Hindlimb muscle (tissue), 1 donor: Measurements from ENCODE around the gene MTMR3. TPM values are rescaled to one million over a fixed set of nuclear protein-coding genes. Genes with fewer than 3 reads are reported as not detected.
"Not testable (repeated sequence)": the region's sequence is repeated elsewhere in the genome, so short reads cannot be mapped to it uniquely, and the experiment has no call there.

Experiments used
- DNase-seq: peaks from one replicate; pipeline ENCODE4 v3.0.0-alpha.2; 2013
- polyA plus RNA-seq: library from polyadenylated mRNA; unstranded; fragments of 120-200 nt; gene quantifications from one replicate; pipeline ENCODE4 v1.2.1, GENCODE V29; 2013; ENCODE audit not compliant: insufficient read length

The MTMR3 gene
- polyA plus RNA-seq, 1 donor, result 33.9 TPM

DNA sequence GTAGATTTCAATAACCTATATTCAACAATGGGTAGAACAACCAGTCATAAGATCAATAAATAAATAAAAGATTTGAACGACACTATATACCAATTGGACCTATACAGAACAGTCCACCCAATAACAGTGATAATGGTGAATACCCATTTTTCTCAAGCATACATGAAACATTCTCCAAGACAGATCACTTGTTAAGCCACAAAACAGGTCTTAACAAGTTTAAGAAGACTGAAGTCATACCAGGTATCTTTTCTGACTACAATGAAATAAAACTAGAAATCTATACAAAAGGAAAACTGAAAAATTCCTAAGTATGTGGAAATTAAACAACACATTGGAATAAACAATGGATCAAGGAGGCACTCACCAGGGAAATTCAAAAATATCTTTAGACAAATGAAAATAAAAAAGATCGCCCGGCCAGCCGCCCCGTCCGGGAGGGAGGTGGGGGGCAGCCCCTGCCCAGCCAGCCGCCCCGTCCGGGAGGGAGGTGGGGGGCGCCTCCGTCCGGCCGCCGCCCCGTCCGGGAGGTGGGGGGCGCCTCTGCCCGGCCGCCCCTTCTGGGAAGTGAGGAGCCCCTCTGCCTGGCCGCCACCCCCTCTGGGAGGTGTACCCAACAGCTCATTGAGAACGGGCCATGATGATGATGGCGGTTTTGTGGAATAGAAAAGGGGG, 176.5 kb downstream of the MTMR3 start:
- not testable (repeated sequence) for DNase-seq

DNA sequence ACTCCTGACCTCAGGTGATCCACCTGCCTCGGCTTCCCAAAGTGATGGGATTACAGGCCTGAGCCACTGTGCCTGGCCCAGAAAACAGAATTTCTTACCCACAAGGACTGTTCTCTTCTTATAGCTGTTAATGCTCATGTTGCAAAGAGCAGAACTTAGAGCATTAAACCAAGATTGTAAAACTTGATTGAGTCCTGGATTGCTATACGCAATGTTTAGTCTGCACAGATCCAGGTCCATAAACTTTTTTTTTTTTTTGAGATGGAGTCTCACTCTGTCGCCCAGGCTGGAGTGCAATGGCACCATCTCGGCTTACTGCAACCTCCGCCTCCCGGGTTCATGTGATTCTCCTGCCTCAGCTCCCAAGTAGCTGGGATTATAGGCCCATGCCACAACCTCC, 178.1 kb downstream of the MTMR3 start:
- DNase-seq, result not testable (repeated sequence)

DNA sequence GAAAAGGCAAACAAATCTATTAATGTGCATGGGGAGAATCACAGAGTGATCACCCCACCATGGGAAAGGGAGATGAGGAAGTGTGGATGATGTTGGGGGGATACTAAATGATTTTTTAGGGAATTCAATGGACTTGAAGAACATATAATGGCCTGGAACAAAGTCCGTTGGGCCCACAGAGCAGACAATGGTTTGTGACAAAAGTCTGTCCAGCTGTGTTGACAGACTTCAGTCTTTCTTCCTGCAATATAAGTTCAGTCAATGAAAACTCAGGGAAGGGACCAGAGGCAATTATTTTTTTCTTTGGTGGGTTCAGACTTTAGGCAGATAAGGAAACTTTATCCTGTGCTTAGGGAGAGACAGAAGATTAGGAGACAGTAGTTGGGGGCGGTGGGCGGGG, 179.3 kb downstream of the MTMR3 start:
- no peak for DNase-seq

DNA sequence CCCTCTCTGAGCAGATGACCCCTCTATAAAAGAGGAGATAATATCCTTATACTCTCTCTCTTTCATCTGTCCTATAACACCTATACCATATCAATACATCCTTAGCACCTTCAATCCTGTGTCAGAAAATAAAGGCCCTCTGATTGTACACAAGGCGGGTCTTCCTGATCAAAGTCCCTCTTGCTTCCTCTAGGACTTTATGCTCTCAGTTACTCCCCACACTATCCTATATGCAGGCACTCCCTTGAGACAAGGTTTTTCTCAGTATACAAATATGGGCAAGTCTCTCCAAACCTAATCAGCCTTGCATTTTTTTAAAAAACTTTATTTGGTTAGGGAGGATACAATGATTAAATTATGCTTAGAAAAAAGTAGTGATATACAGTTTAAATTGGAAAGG, 180.0 kb downstream of the MTMR3 start:
- DNase-seq, result no peak

DNA sequence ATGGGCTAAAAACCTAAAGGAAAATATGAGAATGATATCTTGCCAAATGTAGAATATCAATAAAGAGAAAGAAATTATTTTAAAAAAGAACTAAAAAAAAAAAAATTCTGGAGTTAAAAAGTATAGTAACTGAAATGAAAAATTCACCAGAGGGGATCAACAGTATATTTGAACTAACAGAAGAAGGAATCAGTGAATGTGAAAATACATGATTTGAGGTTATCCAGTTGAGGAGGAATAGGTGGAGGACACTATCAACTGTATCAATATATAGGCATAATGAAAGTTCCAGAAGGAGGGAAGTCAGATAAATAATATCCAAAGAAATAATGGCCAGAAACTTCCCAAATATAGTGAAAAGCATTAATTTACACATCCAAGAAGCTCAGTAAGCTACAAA, 181.2 kb downstream of the MTMR3 start:
- no peak for DNase-seq

DNA sequence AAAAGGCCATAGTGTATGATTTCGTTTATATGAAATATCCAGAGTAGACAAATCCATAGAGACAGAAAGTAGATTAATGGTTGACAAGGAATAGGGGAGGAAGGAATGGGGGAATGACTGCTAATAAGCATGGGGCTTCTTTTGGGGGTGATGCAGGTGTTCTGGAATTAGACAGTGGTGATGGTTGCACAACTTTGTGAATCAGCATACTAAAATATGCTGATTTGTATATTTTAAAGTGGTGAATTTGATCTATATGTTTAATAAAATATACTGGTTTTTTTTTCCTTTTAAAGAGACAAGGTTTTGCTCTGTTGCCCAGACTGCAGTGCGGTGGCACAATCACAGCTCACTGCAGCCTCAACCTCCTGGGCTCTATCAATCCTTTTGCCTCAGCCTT, 190.8 kb downstream of the MTMR3 start:
- DNase-seq, result no peak

DNA sequence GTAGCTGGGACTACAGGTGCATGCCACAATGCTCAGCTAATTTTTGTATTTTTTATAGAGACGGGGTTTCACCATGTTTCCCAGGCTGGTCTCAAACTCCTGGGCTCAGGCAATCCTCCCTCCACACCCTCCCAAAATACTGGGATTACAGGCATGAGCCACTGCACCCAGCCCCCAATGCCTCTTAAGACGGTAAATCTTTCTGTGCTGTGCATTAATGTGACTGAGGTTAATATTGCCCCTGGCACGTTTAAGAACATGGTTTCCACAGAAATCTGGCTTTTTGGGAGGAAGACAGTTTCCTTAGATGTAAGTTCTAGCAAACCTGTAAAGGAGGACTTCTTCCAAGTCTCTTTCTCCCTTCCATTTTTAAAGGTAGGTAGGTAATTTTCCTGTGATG, 191.2 kb downstream of the MTMR3 start:
- no peak for DNase-seq

DNA sequence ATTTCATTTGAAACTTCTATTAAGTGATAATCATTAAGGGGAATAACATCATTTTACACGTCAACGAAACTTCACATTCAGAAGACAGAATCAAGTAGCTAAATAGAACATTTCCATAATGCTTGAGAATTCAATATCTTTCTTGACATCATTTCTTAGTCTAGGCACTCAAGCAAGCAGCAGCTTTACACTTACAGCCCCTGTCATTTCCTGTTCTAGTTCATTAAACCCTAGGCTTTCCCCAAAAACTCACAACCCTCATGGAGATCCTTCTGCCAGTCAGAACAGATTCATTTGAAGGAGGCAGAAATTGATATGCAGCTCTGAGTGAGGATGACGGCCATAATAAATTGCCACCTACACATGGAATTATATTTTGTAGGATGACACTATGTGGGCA, 192.0 kb downstream of the MTMR3 start:
- DNase-seq, result no peak

DNA sequence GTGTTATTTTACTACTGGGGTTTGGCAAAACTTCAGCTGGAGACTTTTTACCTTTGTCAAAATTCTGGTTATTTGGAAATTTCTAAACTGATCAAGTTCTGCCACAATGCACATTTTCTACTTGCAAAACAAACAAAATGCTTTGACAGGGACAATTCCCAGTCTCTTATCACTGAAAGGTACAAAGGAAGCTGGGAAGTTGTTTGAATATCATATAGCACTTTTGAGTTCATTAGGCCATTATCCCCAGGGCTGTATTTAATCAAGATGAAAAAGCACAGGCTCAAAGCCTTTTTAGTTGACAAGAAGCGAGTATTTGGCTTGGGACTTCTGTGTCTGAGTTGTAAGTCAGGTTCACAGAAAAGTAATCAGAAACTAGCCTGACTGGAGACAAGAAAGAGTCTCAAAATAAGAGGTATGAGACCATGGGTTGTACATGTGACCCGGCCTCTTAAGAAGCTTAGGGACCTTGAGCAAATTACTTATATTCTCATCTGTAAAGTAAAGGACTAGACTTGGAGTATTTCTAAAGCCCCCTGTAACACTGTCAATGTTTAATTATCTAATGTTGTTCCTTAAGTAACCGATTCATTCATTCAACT, 194.4 kb downstream of the MTMR3 start:
- DNase-seq, result no peak

DNA sequence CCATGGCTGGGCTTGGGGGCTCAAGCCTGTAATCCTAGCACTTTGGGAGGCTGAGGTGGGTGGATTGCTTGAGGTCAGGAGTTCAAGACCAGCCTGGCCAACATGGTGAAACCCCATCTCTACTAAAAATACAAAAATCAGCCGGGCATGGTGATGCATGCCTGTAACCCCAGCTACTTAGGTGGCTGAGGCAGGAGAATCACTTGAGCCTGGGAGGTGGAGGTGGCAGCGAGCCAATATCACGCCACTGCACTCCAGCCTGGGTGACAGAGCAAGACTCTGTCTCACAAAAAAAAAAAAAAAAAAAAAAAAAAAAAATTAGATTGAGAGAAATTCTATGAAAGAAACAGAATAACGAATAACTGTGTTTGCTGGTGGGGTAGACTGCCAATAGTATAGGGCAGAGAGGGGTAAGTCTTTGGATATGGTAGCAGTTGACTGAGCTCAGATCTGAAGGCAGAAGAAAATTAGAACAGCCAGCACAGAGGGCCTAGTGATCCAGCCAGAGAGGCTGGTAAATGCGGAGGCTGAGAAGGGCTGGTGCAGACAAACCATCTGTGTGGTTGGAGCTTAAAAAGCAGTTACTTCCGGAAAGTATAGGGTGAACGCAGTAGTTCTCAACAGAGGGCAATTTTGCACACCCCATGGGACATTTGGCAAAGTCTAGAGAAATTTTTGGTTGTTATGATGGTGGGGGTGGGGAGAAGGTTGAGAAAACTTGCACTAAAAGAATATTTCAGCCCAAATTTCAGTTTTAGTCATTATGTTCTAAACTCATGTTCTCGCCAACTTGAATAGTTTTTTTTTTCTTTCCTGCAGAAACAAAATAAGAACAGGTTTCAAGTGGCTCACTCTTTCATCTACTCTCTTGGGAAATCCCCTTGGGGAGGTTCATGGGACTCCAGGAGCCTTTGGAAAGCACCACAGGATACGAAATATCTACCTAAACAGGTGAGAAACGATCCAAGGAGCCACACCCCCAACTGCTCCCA, 195.6 kb downstream of the MTMR3 start:
- no peak for DNase-seq

DNA sequence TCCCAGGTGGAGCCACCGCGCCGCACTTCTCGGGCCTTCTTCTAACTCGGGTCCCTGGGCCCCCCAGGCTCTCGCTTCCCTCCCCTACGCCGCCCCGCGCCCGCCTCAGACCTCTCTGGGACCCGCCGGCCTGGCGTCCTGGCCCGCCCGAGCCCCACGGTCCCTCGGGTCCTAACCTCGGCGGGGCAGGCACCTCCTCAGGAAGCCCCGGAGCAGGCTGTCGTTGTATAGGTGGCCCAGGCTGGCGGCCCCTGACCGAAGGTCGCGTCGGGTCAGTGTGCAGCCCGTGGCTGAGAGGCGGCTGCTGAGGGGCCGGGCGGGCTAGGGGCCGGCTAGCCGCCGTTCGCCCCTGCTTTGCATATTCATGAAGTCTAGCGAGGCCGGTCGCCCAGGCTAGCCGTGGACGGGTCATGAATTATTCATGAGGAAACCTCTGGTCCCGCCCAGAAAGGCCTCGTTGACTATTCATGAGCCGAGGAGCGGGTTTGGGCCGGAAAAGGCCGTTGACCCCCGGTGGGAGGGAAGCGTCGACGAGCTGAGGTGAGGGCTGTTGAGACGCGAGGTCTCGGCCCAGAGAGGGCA, 197.1 kb downstream of the MTMR3 start, which contains the start of gene HORMAD2:
TSS of gene HORMAD2 (plus strand) at position 513 of the 582 bp plus-strand sequence. CDS start 13,489 bp downstream, outside the sequence.
- no peak for DNase-seq

Other genes with a start within 250 kb of the MTMR3 start
- gene CABP7, start 163.2 kb upstream of the MTMR3 start, polyA plus RNA-seq, result 0.19 TPM
- gene ZMAT5, start 116.2 kb upstream of the MTMR3 start, polyA plus RNA-seq, result 18.7 TPM
- 116 TPM for gene UQCR10, start 115.8 kb upstream of the MTMR3 start, polyA plus RNA-seq
- gene ASCC2, start 44.9 kb upstream of the MTMR3 start, polyA plus RNA-seq, result 38.3 TPM
- gene HORMAD2, start 197.3 kb downstream of the MTMR3 start, polyA plus RNA-seq, result not detected